Uterus (tissue), 2 donors: ENCODE data around the gene P3H2.

ENCODE experiments used
- POLR2A ChIP-seq, 2 donors: fragments of 450-650 bp; IDR thresholded peaks; one replicate each; pipeline ENCODE4 v1.6.1; 2016; ENCODE audit warnings: antibody characterized with exemption in 2 of 2, mild to moderate bottlenecking in 1 of 2, moderate library complexity in 1 of 2
- TF ChIP-seq, protein P1 (sequence below), 4 experiments: fragments of 200-600 bp in 2 of 4; fragments of 450-650 bp in 2 of 4; sonication (generic) in 2 of 4; IDR thresholded peaks; one replicate each; pipeline ENCODE4 v1.5.1; 2016 to 2019; ENCODE audit warnings: antibody characterized with exemption in 4 of 4, mild to moderate bottlenecking in 2 of 4, moderate library complexity in 1 of 4

GRCh38 chr3:190042558-190042957, 78.1 kb downstream of the P3H2 start:
- TF ChIP-seq, protein P1, sequence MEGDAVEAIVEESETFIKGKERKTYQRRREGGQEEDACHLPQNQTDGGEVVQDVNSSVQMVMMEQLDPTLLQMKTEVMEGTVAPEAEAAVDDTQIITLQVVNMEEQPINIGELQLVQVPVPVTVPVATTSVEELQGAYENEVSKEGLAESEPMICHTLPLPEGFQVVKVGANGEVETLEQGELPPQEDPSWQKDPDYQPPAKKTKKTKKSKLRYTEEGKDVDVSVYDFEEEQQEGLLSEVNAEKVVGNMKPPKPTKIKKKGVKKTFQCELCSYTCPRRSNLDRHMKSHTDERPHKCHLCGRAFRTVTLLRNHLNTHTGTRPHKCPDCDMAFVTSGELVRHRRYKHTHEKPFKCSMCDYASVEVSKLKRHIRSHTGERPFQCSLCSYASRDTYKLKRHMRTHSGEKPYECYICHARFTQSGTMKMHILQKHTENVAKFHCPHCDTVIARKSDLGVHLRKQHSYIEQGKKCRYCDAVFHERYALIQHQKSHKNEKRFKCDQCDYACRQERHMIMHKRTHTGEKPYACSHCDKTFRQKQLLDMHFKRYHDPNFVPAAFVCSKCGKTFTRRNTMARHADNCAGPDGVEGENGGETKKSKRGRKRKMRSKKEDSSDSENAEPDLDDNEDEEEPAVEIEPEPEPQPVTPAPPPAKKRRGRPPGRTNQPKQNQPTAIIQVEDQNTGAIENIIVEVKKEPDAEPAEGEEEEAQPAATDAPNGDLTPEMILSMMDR (IDR thresholded peaks at IDR 0.05), result no peak
- TF ChIP-seq POLR2A (IDR thresholded peaks at IDR 0.05), result no peak
